CD4-positive, alpha-beta T cell treated with Interferon gamma for 1 hour (primary cell): Measurements from ENCODE around the gene NHEJ1.
"Not testable (repeated sequence)": the region's sequence is repeated elsewhere in the genome, so short reads cannot be mapped to it uniquely, and the experiment has no call there.

ENCODE experiments used
- DNase-seq: peaks from one replicate; pipeline ENCODE4 v3.0.0-alpha.2; 2020

The NHEJ1 gene, protein sequence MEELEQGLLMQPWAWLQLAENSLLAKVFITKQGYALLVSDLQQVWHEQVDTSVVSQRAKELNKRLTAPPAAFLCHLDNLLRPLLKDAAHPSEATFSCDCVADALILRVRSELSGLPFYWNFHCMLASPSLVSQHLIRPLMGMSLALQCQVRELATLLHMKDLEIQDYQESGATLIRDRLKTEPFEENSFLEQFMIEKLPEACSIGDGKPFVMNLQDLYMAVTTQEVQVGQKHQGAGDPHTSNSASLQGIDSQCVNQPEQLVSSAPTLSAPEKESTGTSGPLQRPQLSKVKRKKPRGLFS

GRCh38 chr2:219160186-219161017 is at the start of gene NHEJ1:
TSS of gene NHEJ1 (minus strand) at chr2:219160815. CDS start at chr2:219158362, 2,453 bp downstream.
- peak; percentile 91 for DNase-seq

GRCh38 chr2:219209236-219210195 is 48.9 kb upstream of the NHEJ1 start:
- no peak for DNase-seq

DNA sequence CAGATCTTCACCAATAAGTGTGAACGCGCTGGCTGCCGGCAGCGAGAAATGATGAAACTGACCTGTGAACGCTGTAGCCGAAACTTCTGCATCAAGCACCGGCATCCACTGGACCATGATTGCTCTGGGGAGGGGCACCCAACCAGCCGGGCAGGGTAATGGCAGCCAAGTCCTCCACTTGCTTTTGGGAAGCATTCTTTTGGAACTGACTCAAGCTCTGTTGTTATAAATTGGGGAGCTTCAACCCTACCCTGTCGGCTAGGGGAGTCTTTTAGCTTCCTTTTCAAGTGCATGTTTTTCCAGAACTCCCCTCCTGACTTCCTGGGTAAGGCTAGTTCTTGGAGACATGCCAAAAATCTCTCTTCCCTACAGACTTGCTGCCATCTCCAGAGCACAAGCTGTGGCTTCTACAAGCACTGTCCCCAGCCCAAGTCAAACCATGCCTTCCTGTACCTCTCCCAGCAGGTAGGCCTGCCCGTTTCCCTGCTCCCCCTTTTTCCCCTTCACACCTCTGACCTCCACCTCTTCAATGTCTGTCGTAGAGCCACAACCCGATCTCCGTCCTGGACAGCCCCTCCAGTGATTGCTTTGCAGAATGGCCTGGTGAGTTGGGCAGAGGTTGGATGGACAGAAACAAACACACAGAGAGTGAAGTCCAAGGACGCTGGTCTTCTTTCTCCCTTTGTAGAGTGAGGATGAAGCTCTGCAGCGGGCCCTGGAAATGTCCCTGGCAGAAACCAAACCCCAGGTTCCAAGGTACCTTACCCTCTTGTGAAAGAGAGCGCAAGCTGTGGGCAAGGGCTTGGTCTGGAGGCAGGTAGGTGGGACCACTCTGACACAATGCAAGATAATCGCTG is 47.5 kb upstream of the NHEJ1 start:
- no peak for DNase-seq

GRCh38 chr2:219207134-219207883 is 46.7 kb upstream of the NHEJ1 start:
- DNase-seq: no peak

GRCh38 chr2:219206328-219207133 is 45.9 kb upstream of the NHEJ1 start, which contains the start of gene ZFAND2B:
TSS of gene ZFAND2B (plus strand) at chr2:219206782. CDS start at chr2:219206988, 206 bp downstream.
- DNase-seq: peak; percentile 95

GRCh38 chr2:219205981-219206327 is 45.3 kb upstream of the NHEJ1 start:
- DNase-seq: no peak

- DNase-seq: no peak
These were observed 44.5 kb upstream of the NHEJ1 start for GRCh38 chr2:219205165-219205538.

GRCh38 chr2:219204425-219205164 is 44.0 kb upstream of the NHEJ1 start:
- DNase-seq: no peak

DNA sequence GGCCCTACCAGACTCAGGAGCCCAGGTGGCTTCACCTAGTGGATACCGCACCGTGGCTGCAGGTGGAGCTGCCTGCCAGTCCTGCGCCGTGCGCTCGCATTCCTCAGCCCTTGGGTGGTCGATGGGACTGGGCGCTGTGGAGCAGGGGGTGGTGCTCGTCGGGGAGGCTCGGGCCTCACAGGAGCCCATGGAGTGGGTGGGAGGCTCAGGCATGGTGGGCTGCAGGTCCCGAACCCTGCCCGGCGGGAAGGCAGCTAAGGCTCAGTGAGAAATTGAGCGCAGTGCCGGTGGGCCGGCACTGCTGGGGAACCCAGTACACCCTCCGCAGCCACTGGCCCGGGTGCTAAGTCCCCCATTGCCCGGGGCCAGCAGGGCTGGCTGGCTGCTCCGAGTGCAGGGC is 40.7 kb upstream of the NHEJ1 start:
- DNase-seq: not testable (repeated sequence)

DNA sequence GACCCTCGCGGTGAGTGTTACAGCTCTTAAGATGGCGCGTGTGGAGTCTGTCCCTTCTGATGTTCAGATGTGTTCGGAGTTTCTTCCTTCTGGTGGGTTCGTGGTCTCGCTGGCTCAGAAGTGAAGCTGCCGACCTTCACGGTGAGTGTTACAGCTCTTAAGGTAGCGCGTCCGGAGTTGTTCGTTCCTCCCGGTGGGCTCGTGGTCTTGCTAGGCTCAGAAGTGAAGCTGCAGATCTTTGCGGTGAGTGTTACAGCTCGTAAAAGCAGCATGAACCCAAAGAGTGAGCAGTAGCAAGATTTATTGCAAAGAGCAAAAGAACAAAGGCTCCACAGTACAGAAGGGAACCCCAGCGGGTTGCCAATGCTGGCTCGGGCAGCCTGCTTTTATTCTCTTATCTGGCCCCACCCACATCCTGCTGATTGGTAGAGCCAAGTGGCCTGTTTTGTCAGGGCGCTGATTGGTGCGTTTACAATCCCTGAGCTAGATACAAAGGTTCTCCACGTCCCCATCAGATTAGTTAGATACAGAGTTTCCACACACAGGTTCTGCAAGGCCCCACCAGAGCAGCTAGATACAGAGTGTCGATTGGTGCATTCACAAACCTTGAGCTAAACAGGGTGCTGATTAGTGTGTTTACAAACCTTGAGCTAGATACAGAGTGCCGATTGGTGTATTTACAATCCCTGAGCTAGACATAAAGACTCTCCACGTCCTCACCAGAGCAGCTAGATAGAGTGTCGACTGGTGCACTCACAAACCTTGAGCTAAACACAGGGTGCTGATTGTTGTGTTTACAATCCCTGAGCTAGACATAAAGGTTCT is 40.1 kb upstream of the NHEJ1 start:
- peak; percentile 29 for DNase-seq

DNA sequence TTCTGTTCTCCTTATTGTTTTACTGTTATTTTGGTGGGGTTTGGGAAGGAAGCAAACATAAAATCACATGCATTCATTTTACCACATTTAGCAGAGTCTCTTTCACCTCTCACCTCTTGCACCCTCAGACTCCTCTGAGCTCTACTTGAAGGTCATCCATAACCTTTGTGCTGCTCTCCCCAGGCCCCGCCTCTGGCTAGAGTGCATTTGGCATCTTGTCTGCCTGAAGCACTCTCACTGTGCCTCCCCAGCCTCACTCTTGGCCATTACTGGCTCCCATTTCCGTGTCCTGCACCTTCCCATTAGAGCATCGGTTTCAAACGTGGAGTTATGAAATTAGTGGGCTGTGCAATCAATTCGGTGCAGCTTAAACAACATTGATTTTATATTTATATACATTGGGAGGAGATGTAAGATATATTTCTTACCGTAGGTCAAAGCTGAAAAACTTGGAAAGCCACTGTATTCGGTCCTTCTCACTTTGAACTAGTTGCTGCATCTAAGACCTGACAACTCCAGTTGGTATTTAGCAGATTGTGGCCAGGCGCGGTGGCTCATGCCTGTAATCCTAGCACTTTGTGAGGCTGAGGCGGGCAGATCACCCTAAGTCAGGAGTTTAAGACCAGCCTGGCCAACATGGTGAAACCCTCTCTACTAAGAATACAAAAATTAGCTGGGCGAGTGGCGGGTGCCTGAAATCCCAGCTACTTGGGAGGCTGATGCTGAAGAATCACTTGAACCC is 39.0 kb upstream of the NHEJ1 start:
- DNase-seq: no peak

DNA sequence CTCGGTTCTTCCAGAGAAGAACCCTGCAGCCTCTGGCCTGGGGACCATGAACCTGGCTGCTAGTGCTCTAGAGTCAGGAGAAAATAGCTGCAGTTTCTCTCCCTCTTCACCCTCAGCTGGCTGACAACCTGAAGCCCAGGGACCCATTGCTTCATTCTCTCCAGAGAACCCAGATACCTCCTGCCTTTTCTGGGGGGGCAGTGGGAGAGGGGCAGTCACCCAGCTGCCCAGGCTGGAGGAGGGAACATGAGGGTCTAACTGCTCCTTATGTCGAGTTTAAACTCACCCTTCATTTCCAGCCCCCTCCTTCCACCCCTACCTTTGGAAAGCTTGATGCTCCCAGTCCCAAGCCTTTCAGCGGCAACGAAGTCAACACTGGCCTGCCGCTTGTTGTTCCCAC is 38.4 kb upstream of the NHEJ1 start:
- DNase-seq: no peak

GRCh38 chr2:219197388-219197787 is 36.8 kb upstream of the NHEJ1 start:
- no peak for DNase-seq

GRCh38 chr2:219186754-219187456 is 26.3 kb upstream of the NHEJ1 start:
- no peak for DNase-seq

GRCh38 chr2:219184121-219184520 is 23.5 kb upstream of the NHEJ1 start:
- no peak for DNase-seq

DNA sequence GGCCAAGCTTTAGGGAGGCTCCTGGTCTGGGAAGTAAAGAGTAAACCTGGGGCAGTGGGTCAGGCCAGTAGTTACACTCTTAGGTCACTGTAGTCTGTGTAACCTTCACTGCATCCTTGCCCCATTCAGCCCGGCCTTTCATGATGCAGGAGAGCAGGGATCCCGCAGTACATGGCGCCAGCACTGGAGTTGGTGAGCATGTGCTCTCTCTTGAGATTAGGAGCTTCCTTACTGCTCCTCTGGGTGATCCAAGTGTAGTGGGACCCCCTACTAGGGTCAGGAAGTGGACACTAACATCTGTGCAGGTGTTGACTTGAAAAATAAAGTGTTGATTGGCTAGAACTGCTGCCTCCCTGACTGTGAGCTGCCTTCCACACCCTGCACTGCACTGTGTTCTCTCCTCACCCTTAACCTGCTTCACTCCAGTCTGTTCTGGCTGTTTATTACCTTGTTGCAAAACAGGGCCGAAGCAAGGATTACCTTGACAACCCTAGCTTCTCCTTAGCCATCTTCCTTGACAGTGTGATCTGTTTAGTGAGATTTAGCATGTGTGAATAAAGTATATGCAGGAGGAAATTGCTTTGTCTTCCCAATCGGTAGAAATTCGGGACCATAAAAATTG is 22.6 kb upstream of the NHEJ1 start:
- no peak for DNase-seq
